Naive thymus-derived CD4-positive, alpha-beta T cell (primary cell): Measurements from ENCODE around the gene NT5M. TPM values are rescaled to one million over a fixed set of nuclear protein-coding genes. Genes with fewer than 3 reads are reported as not detected.

Source experiments
- ATAC-seq: fragments of 150-1000 bp; cut with Tn5 transposase; 2 replicates; pipeline ENCODE4 v1.10.0; 2021; ENCODE audit warnings: mild to moderate bottlenecking, moderate library complexity
- CTCF ChIA-PET: fragments of 350-600 bp; sonication (Branson Sonifier 250); formaldehyde crosslinking; loops from one replicate; lab custom pipeline; 2021; ENCODE audit warnings: antibody characterized with exemption; lab: Charles Lee
- POLR2A ChIA-PET: fragments of 350-600 bp; sonication (Branson Sonifier 250); formaldehyde crosslinking; loops from one replicate; lab custom pipeline; 2021; ENCODE audit warnings: antibody characterized with exemption, inconsistent platforms; lab: Charles Lee
- DNase-seq, 9 donors: peaks; one replicate each; pipeline versions ENCODE4 v3.0.0 to v3.0.0-alpha.2; 2020 to 2022; ENCODE audit warnings: mixed read lengths in 1 of 9
- H3K27ac ChIP-seq: one replicate; pipeline ENCODE4 v1.7.0; 2013; ENCODE audit warnings: mild to moderate bottlenecking, low read depth, low read length, moderate library complexity
- H3K27me3 ChIP-seq, 2 donors: one replicate each; pipeline ENCODE4 v1.7.0; 2013; ENCODE audit warnings: low read length in 2 of 2, mild to moderate bottlenecking in 2 of 2, moderate library complexity in 2 of 2; ENCODE audit not compliant: control insufficient read depth in 2 of 2, insufficient read depth in 2 of 2
- H3K36me3 ChIP-seq, 3 experiments: 1 replicate in 2 of 3; 2 replicates in 1 of 3; pipeline ENCODE4 v1.7.0; 2013; ENCODE audit warnings: low read length in 3 of 3, mild to moderate bottlenecking in 3 of 3, moderate library complexity in 1 of 3; ENCODE audit not compliant: insufficient read depth in 3 of 3, control insufficient read depth in 2 of 3
- H3K4me1 ChIP-seq, 2 donors: one replicate each; pipeline ENCODE4 v1.7.0; 2013; ENCODE audit warnings: low read length in 2 of 2, mild to moderate bottlenecking in 2 of 2, moderate library complexity in 1 of 2; ENCODE audit not compliant: control insufficient read depth in 2 of 2, insufficient read depth in 2 of 2
- H3K4me3 ChIP-seq: 2 replicates; pipeline ENCODE4 v1.7.0; 2013; ENCODE audit warnings: mild to moderate bottlenecking, low read length
- H3K9me3 ChIP-seq, 3 experiments: 1 replicate in 2 of 3; 2 replicates in 1 of 3; pipeline ENCODE4 v1.7.0; 2013; ENCODE audit warnings: low read length in 3 of 3; ENCODE audit not compliant: control insufficient read depth in 2 of 3
- H3K27ac Mint-ChIP-seq, 9 donors: one replicate each; pipeline ENCODE4 v1.8.0; 2020 to 2022; ENCODE audit warnings: mixed read lengths in 9 of 9, mild to moderate bottlenecking in 8 of 9, moderate library complexity in 5 of 9, inconsistent platforms in 2 of 9
- H3K27me3 Mint-ChIP-seq, 5 donors: one replicate each; pipeline ENCODE4 v1.8.0; 2021 to 2022; ENCODE audit warnings: mixed read lengths in 5 of 5, mild to moderate bottlenecking in 1 of 5
- H3K36me3 Mint-ChIP-seq, 5 donors: one replicate each; pipeline ENCODE4 v1.8.0; 2020 to 2022; ENCODE audit warnings: mixed read lengths in 5 of 5, mild to moderate bottlenecking in 3 of 5, inconsistent platforms in 1 of 5
- H3K4me1 Mint-ChIP-seq, 7 donors: one replicate each; pipeline ENCODE4 v1.8.0; 2020 to 2022; ENCODE audit warnings: mixed read lengths in 7 of 7, mild to moderate bottlenecking in 3 of 7, inconsistent platforms in 1 of 7
- H3K4me3 Mint-ChIP-seq, 10 donors: one replicate each; pipeline ENCODE4 v1.8.0; 2020 to 2022; ENCODE audit warnings: mild to moderate bottlenecking in 10 of 10, mixed read lengths in 10 of 10, moderate library complexity in 6 of 10, inconsistent platforms in 2 of 10
- H3K9me3 Mint-ChIP-seq, 11 donors: one replicate each; pipeline ENCODE4 v1.8.0; 2020 to 2022; ENCODE audit warnings: mixed read lengths in 11 of 11, mild to moderate bottlenecking in 4 of 11, inconsistent platforms in 1 of 11, moderate library complexity in 1 of 11
- intact Hi-C, 2 donors: fragments of 100-400 bp; cut with micrococcal nuclease; formaldehyde crosslinking; loops; one replicate each; pipeline ENCODE4 v1.15.1; 2023
- polyA plus RNA-seq, 2 donors: library from polyadenylated mRNA; unstranded; fragments of 300-500 nt; fragmentation: Illumina TruSeq; gene quantifications; one replicate each; pipeline ENCODE4 v1.2.3, GENCODE V29; 2021
- total RNA-seq, 6 experiments: library from RNA in 5 of 6; stranded (reverse) in 5 of 6; gene quantifications; 1 replicate in 5 of 6; 2 replicates in 1 of 6; pipeline ENCODE4 v1.2.3 and lab custom pipeline; 2021 to 2026

Gene NT5M
- total and polyA plus RNA-seq, 7 experiments from 2014 or later, result 0.85 to 6.3 (median 3.5) TPM

GRCh38 chr17:17280613-17281549, 22.3 kb upstream of the NT5M start, which contains the start of gene COPS3:
COPS3 (minus strand) TSS chr17:17281246; CDS start chr17:17281186, 60 bp downstream.
- peak within 1 kb of the TSS; percentile 91 to 98 (median 94) for H3K27ac Mint-ChIP-seq
- H3K4me3 ChIP-seq, result peak within 1 kb of the TSS; percentile 67
- H3K4me1 Mint-ChIP-seq, result peaks cover 22 to 48% (median 44%) of the 10 kb centered on the region in 7 donors
- POLR2A ChIA-PET, result interaction anchor here (0.6 to 2.0 kb wide), 15 partner anchors 10 to 707 kb away, joined by 3 to 8 read pairs (median 3); partner anchors contain the start of gene FLCN
- H3K4me1 ChIP-seq, result peaks cover 17 to 24% of the 10 kb centered on the region in 2 donors
- peaks cover 0 to 3% (median 0%) of the 10 kb centered on the region in 5 donors for H3K36me3 Mint-ChIP-seq
- H3K9me3 Mint-ChIP-seq, result no peaks in the 10 kb centered on the region
- intact Hi-C loops, result loop anchor here (1.0 to 10.0 kb wide), 15 partner anchors 22 to 980 kb away; partner anchors contain the start of genes FLCN (in 2 of the 2), MPRIP (in 2 of the 2), ALKBH5 (in 1 of the 2) and MED9 (in 1 of the 2)
- DNase-seq (peak; percentile 89 to 98 (median 95)), ATAC-seq (peak; percentile 93)
- CTCF ChIA-PET, result interaction anchor here (0.5 to 1.2 kb wide), 6 partner anchors 11 to 895 kb away, joined by 3 to 6 read pairs (median 4); no protein-coding TSS in a partner anchor
- H3K9me3 ChIP-seq, result no peaks in the 10 kb centered on the region
- H3K4me3 Mint-ChIP-seq, result peak within 1 kb of the TSS; percentile 87 to 98 (median 94)
- peaks cover 0 to 4% (median 0%) of the 10 kb centered on the region in 5 donors for H3K27me3 Mint-ChIP-seq
- no peaks in the 10 kb centered on the region for H3K27me3 ChIP-seq
- peak within 1 kb of the TSS; percentile 95 for H3K27ac ChIP-seq
- peaks cover 0 to 7% (median 0%) of the 10 kb centered on the region in 3 experiments for H3K36me3 ChIP-seq

- Mint-ChIP-seq H3K27me3 (peaks cover 0 to 4% (median 0%) of the 10 kb centered on the region in 5 donors), H3K4me1 (peaks cover 8 to 14% (median 10%) of the 10 kb centered on the region in 7 donors), H3K36me3 (no peaks in the 10 kb centered on the region), H3K4me3 (no peak overlapping the region), H3K9me3 (peaks cover 0 to 2% (median 0%) of the 10 kb centered on the region in 11 donors), H3K27ac (peak overlapping the region in 1 of 9 donors; percentile 23)
- DNase-seq (no peak), ATAC-seq (no peak)
- Histone ChIP-seq H3K27ac (no peak overlapping the region), H3K9me3 (no peaks in the 10 kb centered on the region), H3K4me3 (no peak overlapping the region), H3K27me3 (no peaks in the 10 kb centered on the region), H3K4me1 (peaks cover 5 to 6% of the 10 kb centered on the region in 2 donors), H3K36me3 (peaks cover 0 to under 1% (median 0%) of the 10 kb centered on the region in 3 experiments)
- intact Hi-C loops, result loop anchor here in 1 of 2 donors (10.0 kb wide), 1 partner anchor 851 kb away; no protein-coding TSS in a partner anchor
- POLR2A ChIA-PET, result no interaction called here
- CTCF ChIA-PET, result interaction anchor here (0.7 kb wide), 1 partner anchor 27 kb away, joined by 3 read pairs; no protein-coding TSS in a partner anchor
Observed at GRCh38 chr17:17285951-17286350, 17.2 kb upstream of the NT5M start.

DNA sequence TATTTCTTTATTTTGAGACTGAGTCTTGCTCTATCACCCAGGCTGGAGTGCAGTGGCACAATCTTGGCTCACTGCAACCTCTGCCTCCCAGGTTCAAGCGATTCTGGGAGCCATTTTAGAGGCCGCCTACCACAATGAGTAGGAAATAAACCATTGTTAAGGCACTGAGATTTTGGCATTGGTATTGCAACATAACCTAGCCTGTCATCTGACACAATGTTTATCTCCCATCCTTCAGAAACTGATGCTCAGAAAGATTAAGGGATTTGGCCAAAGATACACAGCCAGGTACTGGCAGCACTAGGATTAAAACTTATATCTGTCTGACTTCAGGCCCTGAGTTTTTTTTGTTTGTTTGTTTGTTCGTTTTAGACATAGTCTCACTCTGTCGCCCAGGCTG, 14.1 kb upstream of the NT5M start:
- Histone ChIP-seq H3K27me3 (no peaks in the 10 kb centered on the region), H3K4me1 (no peaks in the 10 kb centered on the region), H3K4me3 (no peak overlapping the region), H3K27ac (no peak overlapping the region), H3K36me3 (no peaks in the 10 kb centered on the region), H3K9me3 (no peaks in the 10 kb centered on the region)
- DNase-seq, result no peak
- H3K27me3 Mint-ChIP-seq, result peaks cover 0 to 2% (median 0%) of the 10 kb centered on the region in 5 donors
- H3K4me1 Mint-ChIP-seq, result no peaks in the 10 kb centered on the region
- no peak for ATAC-seq
- H3K27ac Mint-ChIP-seq, result no peak overlapping the region
- ChIA-PET POLR2A (interaction anchor here (0.8 kb wide), 1 partner anchor 11 kb away, joined by 3 read pairs; no protein-coding TSS in a partner anchor), CTCF (no interaction called here)
- intact Hi-C loops, result loop anchor here in 1 of 2 donors (10.0 kb wide), 1 partner anchor 854 kb away; no protein-coding TSS in a partner anchor
- no peaks in the 10 kb centered on the region for H3K36me3 Mint-ChIP-seq
- H3K4me3 Mint-ChIP-seq, result no peak overlapping the region
- H3K9me3 Mint-ChIP-seq, result peaks cover 0 to 2% (median 0%) of the 10 kb centered on the region in 11 donors

DNA sequence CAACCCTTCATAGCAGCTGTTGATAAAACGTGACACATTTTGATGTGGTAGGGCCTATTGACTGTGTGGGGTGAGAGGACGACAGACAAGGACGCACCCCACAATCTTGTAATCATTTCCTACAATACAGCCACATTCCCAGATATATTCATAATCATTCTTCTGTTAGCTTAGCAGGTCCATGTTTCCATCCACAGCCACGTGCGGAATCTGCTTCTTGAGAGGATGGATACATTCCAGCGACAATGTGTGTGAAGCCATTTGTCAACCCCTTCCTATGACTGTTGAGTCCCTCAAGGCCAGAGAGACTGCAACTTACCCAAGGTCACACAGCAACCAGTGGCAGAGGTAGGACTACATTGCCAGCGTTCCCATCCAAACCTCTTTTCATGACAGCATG, 13.5 kb upstream of the NT5M start:
- Histone ChIP-seq H3K4me3 (no peak overlapping the region), H3K27me3 (no peaks in the 10 kb centered on the region), H3K27ac (no peak overlapping the region), H3K4me1 (no peaks in the 10 kb centered on the region), H3K9me3 (no peaks in the 10 kb centered on the region), H3K36me3 (no peaks in the 10 kb centered on the region)
- ChIA-PET CTCF (no interaction called here), POLR2A (interaction anchor here (0.8 kb wide), 1 partner anchor 11 kb away, joined by 3 read pairs; no protein-coding TSS in a partner anchor)
- H3K9me3 Mint-ChIP-seq, result peaks cover 0 to 2% (median 0%) of the 10 kb centered on the region in 11 donors
- intact Hi-C loops, result loop anchor here in 1 of 2 donors (10.0 kb wide), 1 partner anchor 855 kb away; no protein-coding TSS in a partner anchor
- no peak overlapping the region for H3K4me3 Mint-ChIP-seq
- DNase-seq (no peak), ATAC-seq (no peak)
- H3K27ac Mint-ChIP-seq, result no peak overlapping the region
- H3K4me1 Mint-ChIP-seq, result no peaks in the 10 kb centered on the region
- no peaks in the 10 kb centered on the region for H3K36me3 Mint-ChIP-seq
- H3K27me3 Mint-ChIP-seq, result peaks cover 0 to 2% (median 0%) of the 10 kb centered on the region in 5 donors

- intact Hi-C loops, result no loop called here
- H3K27ac Mint-ChIP-seq, result no peak overlapping the region
- Histone ChIP-seq H3K27ac (no peak overlapping the region), H3K27me3 (no peaks in the 10 kb centered on the region), H3K4me1 (no peaks in the 10 kb centered on the region), H3K4me3 (no peak overlapping the region), H3K36me3 (no peaks in the 10 kb centered on the region), H3K9me3 (no peaks in the 10 kb centered on the region)
- H3K9me3 Mint-ChIP-seq, result peaks cover 0 to 3% (median 0%) of the 10 kb centered on the region in 11 donors
- H3K27me3 Mint-ChIP-seq, result peaks cover 0 to 2% (median 0%) of the 10 kb centered on the region in 5 donors
- ChIA-PET POLR2A (no interaction called here), CTCF (no interaction called here)
- H3K36me3 Mint-ChIP-seq, result no peaks in the 10 kb centered on the region
- H3K4me3 Mint-ChIP-seq, result no peak overlapping the region
- ATAC-seq (no peak), DNase-seq (no peak)
- peaks cover 0 to 13% (median 2%) of the 10 kb centered on the region in 7 donors for H3K4me1 Mint-ChIP-seq
Observed at GRCh38 chr17:17295141-17295540, 8.0 kb upstream of the NT5M start.

DNA sequence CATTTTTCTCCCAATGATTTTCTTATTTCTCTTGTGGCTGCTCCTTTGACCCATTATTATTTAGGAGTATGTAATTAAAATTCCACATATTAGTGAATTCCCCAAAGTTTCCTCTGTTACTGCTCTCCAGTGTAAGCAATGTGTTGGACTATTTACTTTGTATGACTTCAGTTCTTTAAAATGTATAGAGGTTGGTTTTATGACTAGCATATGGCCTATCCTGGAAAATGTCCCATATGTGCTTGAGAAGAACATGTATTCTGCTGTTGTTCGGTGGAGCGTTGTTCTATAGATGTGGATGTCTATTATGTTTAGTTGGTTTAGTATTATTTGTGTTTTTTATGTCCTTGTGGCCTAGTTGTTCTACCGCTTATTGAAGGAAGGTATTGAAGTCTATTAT, 6.0 kb upstream of the NT5M start:
- Mint-ChIP-seq H3K4me3 (no peak overlapping the region), H3K27ac (no peak overlapping the region), H3K4me1 (peaks cover 0 to 19% (median 7%) of the 10 kb centered on the region in 7 donors), H3K36me3 (no peaks in the 10 kb centered on the region), H3K27me3 (peaks cover 0 to 2% (median 0%) of the 10 kb centered on the region in 5 donors), H3K9me3 (peaks cover 0 to 1% (median 0%) of the 10 kb centered on the region in 11 donors)
- intact Hi-C loops, result no loop called here
- no peaks in the 10 kb centered on the region for H3K36me3 ChIP-seq
- ATAC-seq, result no peak
- H3K4me3 ChIP-seq, result no peak overlapping the region
- no peaks in the 10 kb centered on the region for H3K27me3 ChIP-seq
- ChIA-PET CTCF (no interaction called here), POLR2A (no interaction called here)
- no peaks in the 10 kb centered on the region for H3K9me3 ChIP-seq
- no peak overlapping the region for H3K27ac ChIP-seq
- no peak for DNase-seq
- peaks cover 0 to 4% of the 10 kb centered on the region in 2 donors for H3K4me1 ChIP-seq
